ENCODE results near the gene UNC13C. TPM values are rescaled to one million over a fixed set of nuclear protein-coding genes. Genes with fewer than 3 reads are reported as not detected.

UNC13C gene
- total RNA-seq, 1 experiment from 2014 or later: not detected

GRCh38 chr15:53984221-53984620 lies 6.0 kb downstream of the UNC13C start:
- Histone ChIP-seq H3K9me2 (ENCODE audit: insufficient read depth) (no peaks in the 10 kb centered on the region), H3K9me3 (ENCODE audit: control insufficient read depth in 1 of 2, insufficient read depth in 1 of 2, low read depth in 1 of 2, low read length in 2 of 2) (peaks cover 3 to 14% of the 10 kb centered on the region in 2 experiments; a peak in 2 of 4 replicates), H3K9ac (ENCODE audit: low read length) (no peak overlapping the region), H3K79me2 (ENCODE audit: insufficient read depth, low read length) (no peaks in the 10 kb centered on the region), H2AFZ (ENCODE audit: low read depth, low read length, poor library complexity, severe bottlenecking) (no peak overlapping the region), H3K36me3 (ENCODE audit: control insufficient read depth in 1 of 2, insufficient read depth in 2 of 2, low read length in 2 of 2) (no peaks in the 10 kb centered on the region), H3K4me2 (ENCODE audit: low read length) (no peak overlapping the region), H3K27me3 (ENCODE audit: insufficient read depth, low read length) (no peaks in the 10 kb centered on the region), H3K4me3 (replicated peaks in 1 of 2; ENCODE audit: low read depth in 1 of 2, low read length in 2 of 2) (no peak overlapping the region), H3K4me1 (ENCODE audit: control insufficient read depth in 1 of 2, insufficient read depth in 2 of 2, low read length in 2 of 2) (no peaks in the 10 kb centered on the region), H4K20me1 (ENCODE audit: insufficient read depth) (no peaks in the 10 kb centered on the region), H3K27ac (ENCODE audit: low read depth, low read length) (no peak overlapping the region)
- DNase-seq (ENCODE audit: low read depth, low spot score): no peak
- intact Hi-C loops (cut with micrococcal nuclease): no loop called here
- TF ChIP-seq CTCF (IDR thresholded peaks at IDR 0.05 in 2 of 3, conservative IDR thresholded peaks at IDR 0.05 in 1 of 3; ENCODE audit: borderline replicate concordance in 1 of 3, insufficient read depth in 1 of 3, low read depth in 2 of 3, low read length in 2 of 3) (no peak), EGR1 (IDR thresholded peaks at IDR 0.05; ENCODE audit: low read depth) (no peak), SIN3A (IDR thresholded peaks at IDR 0.05; ENCODE audit: low read depth) (no peak), POLR2A (IDR thresholded peaks at IDR 0.05; ENCODE audit: borderline replicate concordance, extremely low read depth, insufficient read depth, insufficient read length) (no peak), SP1 (IDR thresholded peaks at IDR 0.05; ENCODE audit: low read depth) (no peak), CBX3 (IDR thresholded peaks at IDR 0.05; ENCODE audit: low read depth) (no peak), ZFX (IDR thresholded peaks at IDR 0.05) (no peak)
- no peak for ATAC-seq
- BruUV-seq (replicated peaks): no TSS peak
- POLR2A ChIA-PET: no interaction called here
- RAD21 ChIA-PET (ENCODE audit: low non-redundant PET in 1 of 2, low total read pairs in 2 of 2, uncharacterized antibody in 2 of 2, unreplicated experiment in 2 of 2): no interaction called here
- CTCF ChIA-PET: no interaction called here

GRCh38 chr15:53985562-53985961 lies 7.3 kb downstream of the UNC13C start:
- peaks cover 6 to 8% of the 10 kb centered on the region in 2 experiments; a peak in 2 of 4 replicates for H3K9me3 ChIP-seq (ENCODE audit: control insufficient read depth in 1 of 2, insufficient read depth in 1 of 2, low read depth in 1 of 2, low read length in 2 of 2)
- H3K36me3 ChIP-seq (ENCODE audit: control insufficient read depth in 1 of 2, insufficient read depth in 2 of 2, low read length in 2 of 2): no peaks in the 10 kb centered on the region
- H3K9ac ChIP-seq (ENCODE audit: low read length): no peak overlapping the region
- H3K27ac ChIP-seq (ENCODE audit: low read depth, low read length): no peak overlapping the region
- no peaks in the 10 kb centered on the region for H3K79me2 ChIP-seq (ENCODE audit: insufficient read depth, low read length)
- intact Hi-C loops (cut with micrococcal nuclease): no loop called here
- BruUV-seq (replicated peaks): no TSS peak
- no peak for ATAC-seq
- ChIA-PET POLR2A (no interaction called here), CTCF (no interaction called here), RAD21 (ENCODE audit: low non-redundant PET in 1 of 2, low total read pairs in 2 of 2, uncharacterized antibody in 2 of 2, unreplicated experiment in 2 of 2) (no interaction called here)
- no peak for TF ChIP-seq REST (IDR thresholded peaks at IDR 0.05; ENCODE audit: low read depth)
- TF ChIP-seq JUND (IDR thresholded peaks at IDR 0.05): no peak
- H2AFZ ChIP-seq (ENCODE audit: low read depth, low read length, poor library complexity, severe bottlenecking): no peak overlapping the region
- H3K4me2 ChIP-seq (ENCODE audit: low read length): no peak overlapping the region
- H3K4me1 ChIP-seq (ENCODE audit: control insufficient read depth in 1 of 2, insufficient read depth in 2 of 2, low read length in 2 of 2): no peaks in the 10 kb centered on the region
- no peak overlapping the region for H3K4me3 ChIP-seq (replicated peaks in 1 of 2; ENCODE audit: low read depth in 1 of 2, low read length in 2 of 2)
- H3K9me2 ChIP-seq (ENCODE audit: insufficient read depth): no peaks in the 10 kb centered on the region
- DNase-seq (ENCODE audit: low read depth, low spot score): no peak
- H3K27me3 ChIP-seq (ENCODE audit: insufficient read depth, low read length): no peaks in the 10 kb centered on the region
- H4K20me1 ChIP-seq (ENCODE audit: insufficient read depth): no peaks in the 10 kb centered on the region

Measured in HCT116 (cell line).